LNCAP (cell line): Measurements from ENCODE around the gene ATG10.

Source experiments
- TF ChIP-seq, protein P1 (sequence below): fragments of 450-650 bp; IDR thresholded peaks from 2 replicates; pipeline ENCODE4 v1.5.1; 2017; ENCODE audit warnings: mild to moderate bottlenecking

Gene ATG10

DNA sequence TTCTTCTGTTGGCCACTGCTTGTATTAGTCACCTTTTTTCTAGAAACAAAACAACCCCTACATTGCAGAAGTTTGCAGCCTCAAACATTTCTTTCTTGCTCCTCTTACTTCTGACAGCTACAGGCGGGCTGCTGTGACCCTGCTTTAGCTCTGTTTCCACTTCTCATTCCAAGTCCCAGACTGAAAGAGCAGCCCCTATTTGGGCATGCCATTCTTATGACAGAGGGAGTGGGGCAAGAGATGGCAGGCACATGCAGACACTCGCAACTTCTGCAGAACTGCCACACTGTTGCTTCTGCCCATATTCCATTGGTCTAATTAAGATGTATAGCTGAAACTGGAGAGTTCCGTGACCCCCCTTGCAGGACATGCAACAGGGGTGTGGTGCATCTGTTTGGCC lies 325.9 kb downstream of the ATG10 start:
- TF ChIP-seq, protein P1, sequence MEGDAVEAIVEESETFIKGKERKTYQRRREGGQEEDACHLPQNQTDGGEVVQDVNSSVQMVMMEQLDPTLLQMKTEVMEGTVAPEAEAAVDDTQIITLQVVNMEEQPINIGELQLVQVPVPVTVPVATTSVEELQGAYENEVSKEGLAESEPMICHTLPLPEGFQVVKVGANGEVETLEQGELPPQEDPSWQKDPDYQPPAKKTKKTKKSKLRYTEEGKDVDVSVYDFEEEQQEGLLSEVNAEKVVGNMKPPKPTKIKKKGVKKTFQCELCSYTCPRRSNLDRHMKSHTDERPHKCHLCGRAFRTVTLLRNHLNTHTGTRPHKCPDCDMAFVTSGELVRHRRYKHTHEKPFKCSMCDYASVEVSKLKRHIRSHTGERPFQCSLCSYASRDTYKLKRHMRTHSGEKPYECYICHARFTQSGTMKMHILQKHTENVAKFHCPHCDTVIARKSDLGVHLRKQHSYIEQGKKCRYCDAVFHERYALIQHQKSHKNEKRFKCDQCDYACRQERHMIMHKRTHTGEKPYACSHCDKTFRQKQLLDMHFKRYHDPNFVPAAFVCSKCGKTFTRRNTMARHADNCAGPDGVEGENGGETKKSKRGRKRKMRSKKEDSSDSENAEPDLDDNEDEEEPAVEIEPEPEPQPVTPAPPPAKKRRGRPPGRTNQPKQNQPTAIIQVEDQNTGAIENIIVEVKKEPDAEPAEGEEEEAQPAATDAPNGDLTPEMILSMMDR, result no peak

DNA sequence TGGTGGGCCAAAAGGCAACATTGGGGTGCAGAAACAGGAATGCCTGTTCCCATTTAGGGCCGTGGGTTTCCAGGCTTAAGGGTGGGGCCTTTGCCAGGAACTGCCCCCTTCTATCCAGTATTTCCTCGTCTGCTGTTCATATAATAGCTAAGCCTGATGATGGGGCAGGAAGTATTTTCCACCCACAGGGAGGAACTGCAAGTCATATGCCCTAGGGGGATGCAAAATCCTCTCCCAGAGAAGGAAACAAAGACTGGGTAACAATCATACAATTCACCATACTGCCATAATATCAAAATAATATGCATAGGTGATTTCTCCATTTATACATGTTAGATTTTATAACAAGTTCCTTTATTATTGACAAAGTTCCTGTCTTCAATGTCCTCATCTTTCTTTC lies 326.8 kb downstream of the ATG10 start:
- TF ChIP-seq, protein P1, result no peak

DNA sequence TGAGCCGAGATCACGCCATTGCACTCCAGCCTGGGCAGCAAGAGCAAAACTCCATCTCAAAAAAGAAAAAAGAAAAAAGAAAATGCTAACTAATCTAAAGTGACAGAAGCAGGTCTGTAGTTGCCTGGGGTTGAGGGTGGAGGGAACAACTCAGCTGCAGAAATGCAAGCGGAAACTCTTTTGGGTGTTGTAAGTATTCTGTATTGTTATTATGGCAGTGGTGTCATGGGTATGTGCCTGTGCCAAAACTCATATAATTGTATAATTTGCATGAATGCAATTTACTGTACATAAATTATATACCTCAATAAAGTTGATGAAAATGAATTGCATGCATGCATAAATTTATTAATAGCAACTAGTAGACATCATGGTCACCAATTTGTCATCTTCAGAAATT lies 329.4 kb downstream of the ATG10 start:
- TF ChIP-seq, protein P1, result no peak
